ENCODE results near the gene RAB11FIP3.
A peak's percentile ranks its signal among the peaks of the same experiment; 100 is the strongest.

Gene RAB11FIP3

DNA sequence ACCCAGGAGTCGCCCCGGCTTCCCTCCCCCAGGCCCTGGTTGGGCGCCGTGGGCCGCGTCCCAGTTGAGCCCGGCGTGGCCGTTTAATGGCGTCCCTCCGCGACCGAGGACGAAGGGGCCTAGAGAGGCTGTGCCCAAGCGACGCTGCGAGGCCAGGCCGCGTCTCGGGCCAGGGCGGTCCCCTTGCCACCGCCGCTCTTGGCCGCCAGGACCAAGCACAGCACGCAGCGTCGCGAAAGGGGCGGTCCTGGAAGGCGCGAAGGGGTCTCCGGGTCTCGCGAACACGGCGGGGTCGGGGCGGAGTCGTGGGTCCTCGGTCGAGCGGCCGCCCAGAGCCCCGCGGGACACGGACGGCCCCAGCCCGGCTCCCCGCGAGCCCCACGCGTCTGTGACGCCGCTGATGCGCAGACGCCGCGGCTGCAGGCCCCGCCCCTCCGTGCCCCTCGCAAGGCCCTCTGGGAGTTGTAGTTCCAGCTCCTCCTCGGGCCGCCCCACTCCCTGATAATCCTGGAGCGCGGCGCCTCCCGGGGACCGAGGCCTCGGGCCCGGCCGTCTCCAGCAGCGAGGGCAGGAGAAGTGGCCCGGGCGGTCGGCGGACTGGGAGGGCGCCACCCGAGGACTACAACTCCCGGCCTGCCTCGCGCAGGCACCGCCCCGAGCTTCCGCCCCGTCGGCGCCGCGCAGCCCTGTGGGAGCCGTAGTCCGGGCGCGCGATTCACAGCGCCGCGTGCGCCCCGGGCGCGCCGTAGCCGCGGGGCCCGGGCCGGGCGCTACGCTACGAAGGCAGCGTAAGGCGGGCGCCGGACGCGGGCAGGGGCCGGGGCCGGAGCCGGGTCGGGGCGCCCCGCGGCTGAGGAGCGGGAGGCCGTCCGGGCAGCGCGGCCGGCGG is 101.8 kb downstream of the RAB11FIP3 start, which contains the start of gene CAPN15:
CAPN15 (plus strand) TSS at position 698 of the 889 bp plus-strand sequence. CDS start 19,127 bp downstream, outside the sequence.
- DNase-seq (ENCODE audit: low read depth), result peak; percentile 46
- H3K4me3 ChIP-seq (ENCODE audit: low read depth, low read length), result peak within 1 kb of the TSS; percentile 92
- TF ChIP-seq, protein P1, sequence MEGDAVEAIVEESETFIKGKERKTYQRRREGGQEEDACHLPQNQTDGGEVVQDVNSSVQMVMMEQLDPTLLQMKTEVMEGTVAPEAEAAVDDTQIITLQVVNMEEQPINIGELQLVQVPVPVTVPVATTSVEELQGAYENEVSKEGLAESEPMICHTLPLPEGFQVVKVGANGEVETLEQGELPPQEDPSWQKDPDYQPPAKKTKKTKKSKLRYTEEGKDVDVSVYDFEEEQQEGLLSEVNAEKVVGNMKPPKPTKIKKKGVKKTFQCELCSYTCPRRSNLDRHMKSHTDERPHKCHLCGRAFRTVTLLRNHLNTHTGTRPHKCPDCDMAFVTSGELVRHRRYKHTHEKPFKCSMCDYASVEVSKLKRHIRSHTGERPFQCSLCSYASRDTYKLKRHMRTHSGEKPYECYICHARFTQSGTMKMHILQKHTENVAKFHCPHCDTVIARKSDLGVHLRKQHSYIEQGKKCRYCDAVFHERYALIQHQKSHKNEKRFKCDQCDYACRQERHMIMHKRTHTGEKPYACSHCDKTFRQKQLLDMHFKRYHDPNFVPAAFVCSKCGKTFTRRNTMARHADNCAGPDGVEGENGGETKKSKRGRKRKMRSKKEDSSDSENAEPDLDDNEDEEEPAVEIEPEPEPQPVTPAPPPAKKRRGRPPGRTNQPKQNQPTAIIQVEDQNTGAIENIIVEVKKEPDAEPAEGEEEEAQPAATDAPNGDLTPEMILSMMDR (IDR thresholded peaks at IDR 0.05; ENCODE audit: control insufficient read depth, extremely low read depth, insufficient read depth), result no peak

DNA sequence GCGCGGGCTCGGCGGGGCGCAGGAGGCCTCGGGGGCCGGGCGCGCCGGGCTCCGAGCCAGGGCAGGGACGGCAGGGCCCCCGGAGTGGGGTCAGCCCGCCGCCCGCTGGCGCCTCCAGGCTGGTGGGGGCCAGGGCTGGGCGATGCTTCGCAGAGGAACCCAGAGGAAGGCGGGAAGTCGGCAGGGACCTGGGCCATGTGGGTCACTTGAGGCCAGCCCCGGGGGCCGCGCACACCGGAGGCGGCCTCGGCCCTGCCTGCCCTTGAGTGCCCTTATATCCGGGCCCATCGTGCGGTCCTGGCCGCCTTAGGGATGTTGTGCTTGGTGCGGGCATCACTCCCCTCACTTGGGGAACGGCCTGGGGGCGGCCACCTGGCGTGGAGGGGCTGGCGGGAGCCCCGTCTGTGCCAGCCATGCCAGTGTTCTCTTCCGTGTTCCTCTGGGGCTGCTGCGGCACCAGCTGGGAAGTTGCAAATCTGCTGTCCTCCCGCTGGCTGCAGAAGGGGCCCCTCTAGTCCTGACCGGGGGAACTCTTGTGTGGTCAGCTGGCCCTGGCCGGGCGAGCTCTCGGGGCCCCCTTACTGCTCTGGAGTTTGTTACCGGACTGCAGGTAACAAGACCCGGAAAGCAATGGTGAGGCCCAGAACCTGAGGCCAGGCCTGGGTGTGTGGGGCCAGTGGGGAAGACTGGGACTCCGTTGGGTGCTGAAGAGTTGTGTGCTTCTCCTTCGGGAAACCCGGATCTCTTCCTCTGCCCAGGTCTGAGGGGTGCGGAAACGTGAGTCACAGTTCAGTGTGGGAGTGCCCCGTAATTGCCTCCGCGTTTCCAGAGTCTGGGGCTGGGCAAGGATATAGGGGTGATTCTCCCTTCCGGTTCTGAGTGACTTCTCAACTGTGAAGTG is 102.9 kb downstream of the RAB11FIP3 start:
- DNase-seq (ENCODE audit: low read depth), result no peak
- TF ChIP-seq, protein P1 (IDR thresholded peaks at IDR 0.05; ENCODE audit: control insufficient read depth, extremely low read depth, insufficient read depth), result no peak
- H3K4me3 ChIP-seq (ENCODE audit: low read depth, low read length), result peak overlapping the region; percentile 65

DNA sequence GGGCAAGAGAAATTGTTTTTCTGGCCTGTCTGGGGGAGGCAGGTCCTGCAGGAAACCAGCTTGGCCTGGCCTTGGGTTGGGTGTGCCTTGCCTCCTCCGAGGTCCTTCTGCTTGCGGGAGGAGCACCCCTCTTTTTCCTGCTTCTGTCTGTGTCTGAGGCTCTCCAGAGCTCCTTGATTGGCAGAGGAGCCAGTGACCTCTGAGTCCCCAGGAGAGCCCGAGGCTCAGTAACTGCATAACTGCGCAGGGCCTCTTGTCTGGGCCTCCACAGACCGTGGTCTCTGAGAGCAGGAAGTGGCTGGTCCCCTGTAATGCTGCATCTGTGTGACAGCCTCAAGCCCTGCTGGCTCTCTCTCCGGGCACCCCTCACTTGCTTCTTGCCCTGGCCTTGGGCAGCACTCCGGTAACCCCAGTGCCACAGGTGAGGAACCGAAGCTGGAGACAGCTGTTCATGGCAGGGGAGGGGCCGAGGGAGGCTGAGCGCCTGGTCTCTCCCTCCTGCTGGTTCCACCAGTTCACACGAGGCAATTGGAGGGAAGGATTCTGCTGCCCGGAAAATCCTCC is 103.6 kb downstream of the RAB11FIP3 start:
- TF ChIP-seq, protein P1 (IDR thresholded peaks at IDR 0.05; ENCODE audit: control insufficient read depth, extremely low read depth, insufficient read depth), result no peak
- peak overlapping the region; percentile 65 for H3K4me3 ChIP-seq (ENCODE audit: low read depth, low read length)

DNA sequence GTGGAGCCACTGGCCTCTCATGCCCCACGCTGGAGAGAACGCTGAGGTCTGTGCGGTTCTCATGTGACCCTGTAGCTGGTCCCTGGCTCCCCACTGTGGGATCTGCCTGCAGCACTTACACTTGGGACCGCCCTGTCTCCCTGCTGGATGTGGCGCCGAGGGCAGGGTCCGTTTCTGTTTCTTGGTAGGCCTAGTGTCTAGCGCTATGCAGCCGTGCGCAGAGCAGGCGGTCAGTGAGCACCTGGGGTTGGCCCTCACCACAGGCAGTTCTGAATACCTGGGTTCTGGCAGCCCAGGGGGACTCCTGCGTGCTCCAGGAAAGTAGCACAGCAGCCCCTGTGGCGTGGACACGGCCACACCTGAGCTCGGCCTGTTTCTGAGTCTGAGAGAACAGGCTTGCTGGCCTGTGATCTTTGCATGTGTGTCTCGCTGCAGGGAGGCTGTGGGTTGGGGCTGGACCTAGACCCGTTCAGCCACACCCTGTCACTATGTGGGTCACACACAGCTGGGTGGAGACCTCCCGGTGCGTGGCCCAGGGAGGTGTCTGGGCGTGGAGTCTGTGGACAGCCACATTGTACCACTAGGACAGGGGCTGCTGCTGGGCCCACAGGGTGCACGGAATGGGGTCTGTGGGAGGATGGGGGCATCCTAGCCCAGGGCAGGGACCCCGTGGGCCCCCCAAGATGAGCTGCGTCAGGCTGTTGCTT is 104.8 kb downstream of the RAB11FIP3 start:
- no peak for DNase-seq (ENCODE audit: low read depth)
- no peak overlapping the region for H3K4me3 ChIP-seq (ENCODE audit: low read depth, low read length)
- TF ChIP-seq, protein P1 (IDR thresholded peaks at IDR 0.05; ENCODE audit: control insufficient read depth, extremely low read depth, insufficient read depth), result no peak

More for the DNA sequence above, 103.6 kb downstream of the RAB11FIP3 start:
- no peak for DNase-seq (ENCODE audit: low read depth)

DNA sequence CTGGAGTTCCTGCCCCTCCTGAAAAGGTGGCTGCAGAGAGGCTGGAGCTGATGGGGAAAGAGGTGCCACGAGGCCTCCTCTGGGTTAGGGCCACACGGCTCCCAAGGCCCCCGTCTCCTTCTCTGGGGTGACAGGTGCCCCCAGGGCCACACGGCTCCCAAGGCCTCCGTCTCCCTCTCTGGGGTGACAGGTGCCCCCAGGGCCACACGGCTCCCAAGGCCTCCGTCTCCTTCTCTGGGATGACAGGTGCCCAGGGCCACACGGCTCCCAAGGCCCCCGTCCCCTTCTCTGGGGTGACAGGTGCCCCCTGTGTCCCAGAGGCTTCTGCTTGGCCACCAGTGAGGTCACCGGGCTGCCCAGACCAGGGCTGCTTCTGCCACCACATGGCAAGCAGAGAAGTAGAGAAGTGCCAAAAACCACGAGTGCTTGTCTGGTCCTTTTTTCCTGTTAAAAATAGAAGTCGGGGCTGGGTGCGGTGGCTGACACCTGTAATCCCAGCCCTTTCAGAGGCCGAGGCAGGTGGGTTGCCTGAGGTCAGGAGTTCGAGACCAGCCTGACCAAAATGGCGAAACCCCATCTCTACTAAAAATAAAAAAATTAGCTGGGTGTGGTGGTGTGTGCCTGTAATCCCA is 106.2 kb downstream of the RAB11FIP3 start:
- TF ChIP-seq, protein P1 (IDR thresholded peaks at IDR 0.05; ENCODE audit: control insufficient read depth, extremely low read depth, insufficient read depth), result no peak
- no peak for DNase-seq (ENCODE audit: low read depth)
- H3K4me3 ChIP-seq (ENCODE audit: low read depth, low read length), result no peak overlapping the region

Data from LNCaP clone FGC (cell line).